SIG-M5 treated with dmso at 0.1 percent for 504 hours (cell line): ENCODE results near the gene CXCL5.
"Not testable (repeated sequence)": the region's sequence is repeated elsewhere in the genome, so short reads cannot be mapped to it uniquely, and the experiment has no call there.

Experiments used
- DNase-seq: peaks from one replicate; lab custom pipeline; 2025; ENCODE audit not compliant: unreplicated experiment; lab: John Stamatoyannopoulos, UW

CXCL5 gene

GRCh38 chr4:73974352-73974751, 24.1 kb downstream of the CXCL5 start:
- DNase-seq, result no peak

GRCh38 chr4:73970945-73971344, 27.5 kb downstream of the CXCL5 start:
- no peak for DNase-seq

GRCh38 chr4:73970011-73970410, 28.5 kb downstream of the CXCL5 start:
- DNase-seq, result no peak

- no peak for DNase-seq
Observed at GRCh38 chr4:73967866-73968265, 30.6 kb downstream of the CXCL5 start.

- peak; percentile 9 for DNase-seq
Observed at GRCh38 chr4:73964862-73965611, 33.4 kb downstream of the CXCL5 start.

GRCh38 chr4:73962724-73963123, 35.8 kb downstream of the CXCL5 start:
- DNase-seq, result no peak

GRCh38 chr4:73959041-73959440, 39.4 kb downstream of the CXCL5 start:
- DNase-seq, result not testable (repeated sequence)

- DNase-seq, result no peak
Observed at GRCh38 chr4:73952352-73952751, 46.1 kb downstream of the CXCL5 start.

- DNase-seq, result not testable (repeated sequence)
Observed at GRCh38 chr4:73950376-73950920, 48.0 kb downstream of the CXCL5 start.

GRCh38 chr4:73948990-73949706, 49.3 kb downstream of the CXCL5 start:
- no peak for DNase-seq

GRCh38 chr4:73948291-73948690, 50.2 kb downstream of the CXCL5 start:
- no peak for DNase-seq

GRCh38 chr4:73947239-73947985, 51.1 kb downstream of the CXCL5 start:
- DNase-seq, result no peak

- no peak for DNase-seq
Observed at GRCh38 chr4:73945674-73946449, 52.6 kb downstream of the CXCL5 start.
